ENCODE data around the gene TEX53.

The TEX53 gene

GRCh38 chr9:114674076-114674797 is 16.6 kb upstream of the TEX53 start:
- FAIRE-seq (peak; percentile 33), DNase-seq (ENCODE audit: insufficient read length, low spot score) (no peak)
- TF ChIP-seq POLR2A (IDR thresholded peaks at IDR 0.05; ENCODE audit: low read depth, low read length): no peak

DNA sequence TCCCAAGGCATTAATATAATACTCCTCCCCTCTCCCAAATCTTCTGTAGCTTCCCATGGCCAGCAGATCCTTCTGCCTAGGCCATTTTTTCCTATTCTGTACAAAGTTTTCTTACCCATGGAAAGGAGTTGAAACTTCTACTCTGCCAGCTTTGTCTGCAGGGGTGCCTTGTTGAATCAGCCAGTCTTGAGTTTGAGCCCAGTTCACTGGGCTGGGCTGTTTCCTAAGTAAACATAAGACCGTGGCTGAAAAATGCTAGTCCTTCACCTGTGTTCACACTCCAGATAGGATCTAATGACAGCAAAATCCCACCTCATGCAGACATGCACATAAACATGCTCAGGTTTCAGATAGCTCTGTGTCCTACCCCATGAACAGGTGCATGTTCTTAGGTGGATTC is 14.0 kb upstream of the TEX53 start:
- no peak for TF ChIP-seq POLR2A (IDR thresholded peaks at IDR 0.05; ENCODE audit: low read depth, low read length)
- DNase-seq (ENCODE audit: insufficient read length, low spot score): no peak
- peak; percentile 48 for FAIRE-seq

- no peak for DNase-seq (ENCODE audit: insufficient read length, low spot score)
- TF ChIP-seq POLR2A (IDR thresholded peaks at IDR 0.05; ENCODE audit: low read depth, low read length): no peak
- no peak for FAIRE-seq
Observed at GRCh38 chr9:114669961-114670360, 12.4 kb upstream of the TEX53 start.

DNA sequence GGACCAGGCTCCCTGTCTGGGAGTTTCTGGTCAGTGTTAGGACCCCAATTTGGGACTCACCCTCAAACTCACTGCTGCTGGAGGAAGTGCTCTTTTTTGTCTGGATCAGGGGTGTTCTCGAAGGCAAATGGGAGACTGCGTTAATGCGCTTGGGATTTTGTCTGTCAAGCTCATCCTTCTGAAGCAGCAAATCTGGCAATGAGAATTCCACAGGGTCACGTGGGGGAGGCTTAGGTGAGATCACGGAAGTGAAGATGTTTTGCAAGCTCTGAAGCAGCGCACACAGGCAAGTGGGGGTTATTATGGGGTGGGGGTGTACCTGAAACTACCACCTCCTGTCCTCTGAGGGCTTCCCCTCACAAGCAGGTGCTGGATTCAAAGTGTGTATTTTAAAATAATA is 10.5 kb upstream of the TEX53 start:
- no peak for FAIRE-seq
- no peak for TF ChIP-seq POLR2A (IDR thresholded peaks at IDR 0.05; ENCODE audit: low read depth, low read length)
- DNase-seq (ENCODE audit: insufficient read length, low spot score): no peak

DNA sequence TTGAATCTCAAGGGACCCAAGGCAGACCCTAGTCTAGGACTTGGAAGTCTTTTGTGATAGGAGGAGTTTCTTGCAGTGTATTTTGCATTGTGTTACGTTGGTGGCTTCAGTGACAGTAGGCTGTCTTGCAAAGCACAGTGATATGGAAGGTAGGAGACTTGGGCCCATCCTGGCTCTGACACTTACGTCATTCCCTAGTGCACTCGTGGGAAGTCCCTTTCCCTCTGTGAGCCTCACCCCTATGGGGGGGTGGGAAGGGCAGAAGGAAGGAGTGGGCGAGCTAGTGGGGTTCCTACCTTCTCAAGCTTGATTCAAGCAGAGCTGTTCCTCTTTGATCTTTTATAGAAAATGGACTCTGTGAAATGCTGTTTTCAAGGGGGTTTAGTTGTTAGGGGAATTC is 9.2 kb upstream of the TEX53 start:
- DNase-seq (ENCODE audit: insufficient read length, low spot score): no peak
- no peak for TF ChIP-seq POLR2A (IDR thresholded peaks at IDR 0.05; ENCODE audit: low read depth, low read length)
- no peak for FAIRE-seq

GRCh38 chr9:114666401-114666800 is 8.8 kb upstream of the TEX53 start:
- FAIRE-seq: no peak
- no peak for DNase-seq (ENCODE audit: insufficient read length, low spot score)
- no peak for TF ChIP-seq POLR2A (IDR thresholded peaks at IDR 0.05; ENCODE audit: low read depth, low read length)

- FAIRE-seq: no peak
- no peak for DNase-seq (ENCODE audit: insufficient read length, low spot score)
Observed at GRCh38 chr9:114664181-114664580, 6.6 kb upstream of the TEX53 start.

GRCh38 chr9:114662081-114662989 is 4.7 kb upstream of the TEX53 start:
- no peak for TF ChIP-seq POLR2A (IDR thresholded peaks at IDR 0.05; ENCODE audit: low read depth, low read length)
- FAIRE-seq (peak; percentile 79), DNase-seq (ENCODE audit: insufficient read length, low spot score) (peak; percentile 54)

More at GRCh38 chr9:114664181-114664580, 6.6 kb upstream of the TEX53 start:
- TF ChIP-seq POLR2A (IDR thresholded peaks at IDR 0.05; ENCODE audit: low read depth, low read length): no peak

DNA sequence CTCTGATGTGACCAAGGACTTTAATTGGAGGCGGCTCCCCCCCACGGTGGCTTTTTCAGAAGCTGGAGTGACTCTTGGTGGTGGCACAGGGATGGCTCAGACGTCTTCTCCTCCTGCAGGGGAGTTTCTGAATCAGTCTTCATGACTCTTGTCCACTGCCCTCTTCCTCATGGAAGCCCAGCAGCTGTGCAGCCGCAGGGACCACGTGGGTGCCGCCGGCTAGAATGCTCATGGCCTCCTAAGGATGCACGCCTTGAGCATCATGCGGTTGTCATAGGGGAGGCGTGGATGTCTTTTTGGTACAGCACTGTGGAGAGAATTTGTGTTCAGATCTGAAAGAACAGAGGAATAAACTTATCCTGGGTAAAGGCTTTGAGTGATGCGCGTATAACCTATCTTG is 1.3 kb downstream of the TEX53 start:
- FAIRE-seq (no peak), DNase-seq (ENCODE audit: insufficient read length, low spot score) (no peak)
- no peak for TF ChIP-seq POLR2A (IDR thresholded peaks at IDR 0.05; ENCODE audit: low read depth, low read length)

DNA sequence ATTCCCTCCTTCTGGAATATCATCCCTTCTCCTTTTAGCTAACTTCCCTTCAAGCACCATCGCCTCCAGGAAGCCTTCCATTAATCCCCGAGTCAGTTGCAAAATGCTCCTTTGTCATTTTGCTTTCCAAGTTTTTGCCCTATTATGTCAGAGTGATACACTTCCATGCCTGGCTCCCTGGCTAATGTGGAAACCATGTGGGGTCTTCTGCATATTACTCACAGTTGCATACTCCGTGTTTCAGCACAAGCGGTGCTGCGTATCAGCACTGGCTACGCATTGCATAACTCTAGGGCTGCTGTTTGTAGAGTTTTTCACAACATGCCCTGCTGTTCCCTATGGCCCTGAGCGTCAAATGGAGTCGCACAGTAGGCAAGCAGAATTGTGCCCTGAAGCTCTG is 1.9 kb downstream of the TEX53 start:
- DNase-seq (ENCODE audit: insufficient read length, low spot score) (no peak), FAIRE-seq (no peak)
- no peak for TF ChIP-seq POLR2A (IDR thresholded peaks at IDR 0.05; ENCODE audit: low read depth, low read length)

DNA sequence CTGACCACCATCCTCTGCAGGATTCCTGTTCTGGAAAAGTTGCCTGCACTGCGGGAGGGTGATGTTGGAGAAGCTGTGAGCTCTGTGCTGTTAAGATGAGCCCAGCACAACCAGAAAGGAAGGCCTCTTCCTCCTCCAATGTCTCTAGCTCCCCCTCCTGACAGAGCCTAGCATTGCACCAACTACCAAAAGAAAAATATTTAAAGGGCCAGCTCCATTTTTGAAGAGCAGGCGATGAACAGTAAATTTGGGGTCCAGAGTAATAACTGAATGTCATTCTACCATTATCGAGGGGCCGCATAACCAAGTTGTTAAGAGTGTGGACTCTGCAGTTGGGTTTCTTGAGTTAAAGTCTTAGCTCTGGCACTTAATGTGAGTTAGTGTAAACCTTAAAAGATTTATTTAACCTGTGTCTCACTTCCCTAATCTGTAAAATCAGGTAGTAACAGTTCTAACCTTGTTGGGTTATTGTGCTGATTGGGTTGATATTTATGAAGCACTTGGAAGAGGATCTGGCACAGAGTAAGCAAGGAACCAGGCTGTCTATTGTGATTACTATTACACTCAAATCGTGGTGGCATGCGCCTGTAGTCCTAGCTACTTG is 3.9 kb downstream of the TEX53 start:
- FAIRE-seq: peak; percentile 91
- DNase-seq (ENCODE audit: insufficient read length, low spot score): peak; percentile 44
- no peak for TF ChIP-seq POLR2A (IDR thresholded peaks at IDR 0.05; ENCODE audit: low read depth, low read length)

DNA sequence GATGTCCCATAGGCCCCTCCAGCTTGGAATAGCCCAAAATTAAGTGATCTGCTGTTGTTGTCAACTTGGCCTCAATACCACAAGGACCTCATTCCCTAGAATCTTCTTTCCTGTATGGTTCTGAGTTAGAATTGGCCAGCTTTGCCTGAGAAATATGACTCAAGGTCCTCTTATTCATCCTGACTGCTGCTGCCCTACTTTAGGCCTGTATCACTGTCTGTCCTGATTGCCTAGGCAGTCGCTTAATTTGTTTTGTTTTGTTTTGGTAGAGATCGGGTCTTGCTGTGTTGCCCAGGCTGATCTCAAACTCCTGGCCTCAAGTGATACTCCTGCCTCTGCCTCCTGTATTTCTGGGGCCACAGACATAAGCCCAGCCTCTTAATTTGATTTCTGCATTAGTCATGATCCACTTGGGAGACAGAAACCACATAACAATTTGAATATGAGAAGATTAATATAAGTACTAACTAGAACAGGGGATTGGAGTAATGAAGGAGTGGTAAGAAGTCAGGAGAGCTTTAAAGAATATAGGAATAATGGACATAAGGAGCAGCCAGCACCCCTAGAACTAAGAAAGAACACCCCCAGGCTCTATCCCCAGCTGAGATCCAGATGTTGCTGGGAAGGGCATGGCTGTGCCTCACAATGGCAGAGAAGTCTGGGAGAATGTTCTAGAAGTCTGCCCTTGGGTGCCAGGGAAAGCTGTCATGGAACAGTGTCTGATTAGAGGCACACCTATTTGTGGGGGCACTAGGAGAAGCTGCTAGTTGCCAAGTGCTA is 4.6 kb downstream of the TEX53 start:
- FAIRE-seq: peak; percentile 62
- no peak for TF ChIP-seq POLR2A (IDR thresholded peaks at IDR 0.05; ENCODE audit: low read depth, low read length)
- DNase-seq (ENCODE audit: insufficient read length, low spot score): no peak

DNA sequence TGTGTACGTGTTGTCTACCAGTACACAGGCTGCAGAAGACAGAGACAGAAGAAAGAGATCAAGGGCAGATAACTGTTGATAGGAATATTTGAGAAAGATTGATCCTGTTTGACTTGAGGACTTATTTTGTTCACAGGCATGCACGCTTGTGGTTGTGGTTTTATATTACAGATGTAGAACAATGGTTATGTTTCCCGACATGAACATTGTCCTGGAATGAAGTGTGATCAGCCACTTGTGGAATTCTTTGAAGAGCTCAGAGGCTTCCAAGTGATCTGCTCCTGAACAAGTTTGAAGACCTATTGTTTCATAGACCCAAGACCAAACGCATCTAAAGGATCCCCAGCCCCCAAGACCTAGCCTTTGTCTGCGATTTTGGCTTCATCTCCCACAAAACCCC is 13.7 kb downstream of the TEX53 start:
- DNase-seq (ENCODE audit: insufficient read length, low spot score) (no peak), FAIRE-seq (no peak)
- TF ChIP-seq POLR2A (IDR thresholded peaks at IDR 0.05; ENCODE audit: low read depth, low read length): no peak

DNA sequence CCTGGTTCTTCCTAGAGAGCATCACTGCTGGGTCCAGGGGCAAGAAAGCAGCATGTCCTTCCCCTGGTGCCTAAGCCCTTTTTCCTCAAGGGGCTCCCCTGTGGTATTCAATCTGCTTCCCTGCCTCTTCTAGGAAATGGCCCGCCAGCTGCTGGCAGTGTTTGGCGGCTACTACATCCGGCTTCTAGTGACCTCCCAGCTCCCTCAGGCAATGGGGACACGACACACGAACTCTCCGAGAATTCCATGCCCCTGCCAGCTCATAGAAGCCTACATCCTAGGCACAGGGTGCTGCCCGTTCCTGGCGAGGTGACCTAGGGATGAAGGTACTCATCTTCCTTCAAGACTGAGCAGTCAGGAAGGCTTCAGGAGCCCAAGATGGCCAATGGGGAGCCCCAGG is 14.6 kb downstream of the TEX53 start:
- no peak for FAIRE-seq
- TF ChIP-seq POLR2A (IDR thresholded peaks at IDR 0.05; ENCODE audit: low read depth, low read length): no peak
- DNase-seq (ENCODE audit: insufficient read length, low spot score): no peak

Data from H54 (cell line).